Measurements from ENCODE around the gene NUP50.
"Not testable (repeated sequence)": the region's sequence is repeated elsewhere in the genome, so short reads cannot be mapped to it uniquely, and the experiment has no call there.

NUP50 gene

DNA sequence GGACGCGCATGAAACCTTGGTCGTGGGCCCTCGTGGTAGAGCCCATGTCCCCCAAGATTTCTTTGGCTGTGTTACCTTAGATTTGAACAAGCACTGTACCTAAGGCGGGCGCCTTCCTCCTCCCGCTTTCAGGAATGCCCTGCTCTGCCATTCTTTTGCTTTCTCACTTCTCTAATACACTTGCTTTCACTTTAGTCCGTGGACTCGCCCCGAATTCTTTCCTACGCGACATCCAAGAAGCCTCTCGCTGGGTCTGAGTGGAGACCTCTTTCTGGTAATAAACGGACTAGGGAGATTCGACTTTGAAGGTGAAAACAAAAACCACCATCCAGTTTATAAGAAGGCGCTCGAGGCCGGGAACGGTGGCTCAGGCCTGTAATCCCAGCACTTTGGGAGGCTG is 1.2 kb upstream of the NUP50 start:
- DNase-seq = no peak

DNA sequence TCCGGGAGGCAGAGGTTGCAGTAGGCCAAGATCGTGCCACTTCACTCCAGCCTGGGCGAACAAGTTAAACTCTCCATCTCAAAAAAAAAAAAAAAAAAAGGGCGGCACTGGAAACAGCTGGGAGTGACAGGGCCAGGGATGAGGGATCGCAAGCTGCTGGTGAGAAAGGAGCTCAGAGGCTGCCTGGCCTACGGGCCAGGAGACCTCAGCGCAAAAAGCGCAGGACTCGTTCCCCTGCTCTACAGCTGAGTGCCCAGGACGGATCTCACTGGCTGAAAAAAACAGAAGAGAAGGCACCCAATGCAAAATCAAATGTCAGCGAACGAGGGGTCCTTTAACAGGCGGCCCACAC is 650 bp upstream of the NUP50 start:
- DNase-seq = no peak

DNA sequence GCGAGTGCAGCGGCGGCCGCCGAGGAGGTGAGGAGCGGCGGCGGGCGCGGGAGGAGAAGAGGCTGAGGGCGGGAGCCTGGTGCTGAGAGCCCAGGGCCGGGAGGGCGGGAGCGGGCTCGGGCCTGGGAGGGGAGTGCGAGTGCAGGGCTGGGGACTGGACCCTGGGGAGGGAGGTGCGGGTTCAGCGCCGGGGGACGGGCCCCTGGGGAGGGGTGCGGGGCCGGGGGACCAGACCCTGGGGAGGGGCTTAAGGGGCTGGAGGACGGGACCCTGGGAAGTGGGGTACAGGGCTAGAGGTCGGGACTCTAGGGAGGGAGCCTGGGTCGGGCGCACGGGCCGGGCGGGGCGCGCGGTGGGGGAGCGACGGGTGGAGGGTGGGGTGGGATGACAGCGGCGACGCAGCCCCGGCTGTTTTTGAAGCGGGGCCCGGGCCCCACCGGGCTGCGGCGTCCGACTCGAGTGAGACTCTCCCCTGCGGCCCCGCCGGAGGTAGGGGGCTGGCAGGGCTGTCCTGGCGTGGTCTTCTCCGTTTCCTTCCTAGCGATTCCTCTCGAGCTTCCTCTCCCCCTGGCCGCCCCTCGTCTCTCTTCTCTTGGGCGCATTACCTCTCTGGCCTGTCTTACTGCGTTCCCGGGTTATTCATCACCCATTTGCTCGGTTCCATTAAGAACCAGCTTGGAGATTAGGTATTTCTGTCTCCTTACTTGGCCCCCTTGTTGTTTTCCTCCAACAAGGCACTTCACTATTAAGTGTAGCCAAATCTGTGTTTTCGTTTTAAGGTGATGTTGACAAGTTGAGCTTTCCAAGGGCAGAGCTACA is 754 bp downstream of the NUP50 start:
- DNase-seq = peak; percentile 30

DNA sequence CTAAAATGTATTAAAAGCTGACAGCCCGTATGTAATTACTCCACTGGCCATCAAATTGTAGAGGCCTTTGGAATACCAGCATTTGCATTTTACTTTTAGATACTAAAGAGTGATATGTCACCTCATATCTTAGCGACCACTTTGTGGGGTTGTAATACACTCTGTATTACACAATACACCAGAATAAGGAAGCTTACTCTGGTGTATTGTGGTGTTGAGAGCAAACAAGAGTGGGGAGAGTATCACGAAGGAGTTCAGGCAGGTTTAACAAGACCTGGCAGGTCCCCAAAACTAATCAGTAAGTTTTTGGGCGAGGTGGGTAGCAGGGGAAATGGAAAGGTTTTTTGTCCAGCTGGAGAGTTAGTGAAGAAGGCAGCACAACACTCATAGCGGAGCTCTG is 3.2 kb downstream of the NUP50 start:
- DNase-seq = no peak

GRCh38 chr22:45169591-45170466 is 6.1 kb downstream of the NUP50 start:
- DNase-seq = peak; percentile 14

DNA sequence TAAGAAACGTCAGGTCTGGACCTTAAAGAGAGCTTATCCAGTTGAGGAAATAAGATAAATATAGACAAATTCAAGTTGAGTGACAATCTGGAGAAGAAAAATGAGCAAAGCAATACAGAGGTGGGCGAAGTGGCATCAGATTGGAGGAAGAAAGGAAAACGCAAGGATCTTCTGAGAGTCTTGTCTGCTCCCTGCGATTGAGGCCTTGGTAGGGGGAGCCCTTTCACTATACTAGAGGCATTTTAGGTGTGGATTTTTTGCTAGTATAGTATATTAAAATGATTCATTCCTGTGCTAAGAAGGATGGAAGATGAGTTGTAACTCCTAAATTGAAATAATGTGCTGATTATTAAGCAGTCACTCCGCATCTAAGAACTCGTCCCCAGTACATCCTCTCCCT is 8.1 kb downstream of the NUP50 start:
- DNase-seq = no peak

DNA sequence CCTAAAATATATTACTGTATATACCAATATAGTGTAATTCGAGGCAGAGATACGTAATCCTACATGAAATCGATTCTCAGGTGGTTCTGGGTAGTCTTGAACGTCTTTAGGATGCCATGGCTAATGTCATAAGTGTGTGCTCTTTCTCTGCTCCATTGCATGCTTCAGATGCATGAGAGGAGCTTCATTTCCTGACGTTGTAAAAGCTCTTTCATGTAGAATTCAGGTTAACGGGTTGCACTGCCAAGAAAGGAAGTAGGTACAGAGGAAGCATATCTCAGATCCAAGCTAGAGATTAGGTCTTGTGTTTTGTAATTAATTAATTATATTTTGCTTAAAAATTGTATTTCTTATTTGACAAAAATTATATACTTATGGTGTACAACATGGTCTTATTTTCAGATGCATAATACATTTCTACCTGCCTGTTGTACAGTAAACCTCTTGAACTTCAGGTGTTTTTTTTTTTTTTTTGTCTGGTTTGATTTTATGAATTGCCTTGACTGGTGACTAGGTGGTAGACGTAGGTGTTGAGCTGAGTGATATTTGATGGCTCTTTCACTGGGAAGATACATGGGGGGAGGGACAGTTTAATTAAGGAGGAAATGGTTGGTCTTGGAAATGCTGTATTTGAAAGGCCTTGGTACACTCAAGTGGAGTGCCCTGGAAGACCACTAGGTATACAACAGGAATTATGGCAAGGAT is 9.3 kb downstream of the NUP50 start:
- DNase-seq = no peak

DNA sequence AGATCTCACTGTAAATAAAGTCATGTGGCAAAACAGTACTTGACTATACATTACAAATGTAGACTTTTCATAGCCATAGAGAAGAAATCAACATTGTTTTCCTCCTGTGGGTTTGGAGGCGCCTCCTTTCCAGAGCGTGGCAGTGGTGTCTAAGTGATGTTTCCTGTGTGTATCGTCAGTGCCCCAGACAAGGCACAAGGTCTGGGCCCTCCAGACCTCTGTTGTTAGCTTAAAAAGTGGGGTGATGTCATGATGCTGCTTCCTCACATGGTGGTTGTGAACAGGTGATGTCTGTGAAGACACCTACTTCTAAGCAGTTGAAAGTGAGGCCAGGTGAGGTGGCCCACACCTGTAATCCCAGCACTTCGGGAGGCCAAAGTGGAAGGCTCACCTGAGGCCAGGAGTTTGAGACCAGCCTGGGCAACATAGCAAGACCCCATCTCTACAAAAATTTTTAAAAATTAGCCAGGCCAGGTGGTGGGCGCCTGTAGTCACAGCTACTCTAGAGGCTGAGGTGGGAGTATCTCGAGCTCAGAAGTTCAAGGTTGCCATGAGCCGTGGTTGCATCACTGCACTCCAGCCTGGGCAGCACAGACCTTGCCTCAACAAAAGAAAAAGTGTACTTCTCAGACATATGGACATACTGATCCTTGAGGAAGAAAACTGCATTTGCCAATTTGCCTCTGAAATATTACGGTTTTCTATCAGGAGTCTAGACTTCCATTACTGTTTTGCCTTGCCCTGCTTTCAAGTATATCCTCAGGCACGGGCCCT is 15.7 kb downstream of the NUP50 start:
- DNase-seq = no peak

DNA sequence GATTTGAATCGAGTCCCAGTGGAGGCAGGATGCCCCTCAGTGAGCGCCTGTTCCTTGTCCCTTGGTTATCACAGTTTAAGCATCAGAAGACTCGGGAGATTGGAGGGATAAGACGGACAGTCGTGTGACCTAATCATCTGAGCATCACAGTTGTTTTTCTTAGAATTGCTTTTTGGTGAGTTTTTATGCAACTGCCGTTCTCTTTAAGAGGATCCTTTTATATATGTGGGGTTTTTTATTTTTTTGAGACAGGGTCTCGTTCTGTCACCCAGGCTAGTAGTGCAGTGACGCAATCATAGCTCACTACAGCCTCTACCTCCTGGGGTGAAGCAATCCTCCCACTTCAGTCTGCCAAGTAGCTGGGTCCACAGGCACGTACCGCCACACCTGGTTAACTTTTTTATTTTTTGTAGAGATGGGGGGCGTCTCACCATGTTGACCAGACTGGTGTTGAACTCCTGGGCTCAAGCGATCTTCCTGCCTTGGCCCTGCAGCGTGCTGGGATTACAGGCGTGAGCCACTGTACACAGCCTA is 16.5 kb downstream of the NUP50 start:
- DNase-seq = no peak

DNA sequence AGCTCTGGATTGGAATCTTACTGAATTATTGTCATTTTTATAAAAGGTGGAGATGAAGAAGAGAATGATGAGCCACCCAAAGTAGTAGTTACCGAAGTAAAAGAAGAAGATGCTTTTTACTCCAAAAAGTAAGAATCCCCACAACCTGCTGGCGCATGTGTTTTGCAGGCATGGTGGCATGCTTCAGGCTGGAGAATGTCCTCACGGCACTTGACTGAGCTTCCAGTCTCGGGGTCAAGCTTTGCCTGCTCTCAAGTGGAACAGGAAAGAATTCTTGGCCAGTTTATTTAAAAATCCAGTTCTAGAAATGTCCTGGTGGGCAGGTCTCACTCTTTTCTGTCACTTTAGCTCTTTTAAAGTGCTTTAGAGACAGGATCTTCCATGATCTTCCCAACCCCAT is 17.5 kb downstream of the NUP50 start:
- no peak for DNase-seq

- no peak for DNase-seq
Measured at GRCh38 chr22:45181766-45182165, 18.0 kb downstream of the NUP50 start.

- no peak for DNase-seq
Measured at GRCh38 chr22:45183974-45184373, 20.2 kb downstream of the NUP50 start.

DNA sequence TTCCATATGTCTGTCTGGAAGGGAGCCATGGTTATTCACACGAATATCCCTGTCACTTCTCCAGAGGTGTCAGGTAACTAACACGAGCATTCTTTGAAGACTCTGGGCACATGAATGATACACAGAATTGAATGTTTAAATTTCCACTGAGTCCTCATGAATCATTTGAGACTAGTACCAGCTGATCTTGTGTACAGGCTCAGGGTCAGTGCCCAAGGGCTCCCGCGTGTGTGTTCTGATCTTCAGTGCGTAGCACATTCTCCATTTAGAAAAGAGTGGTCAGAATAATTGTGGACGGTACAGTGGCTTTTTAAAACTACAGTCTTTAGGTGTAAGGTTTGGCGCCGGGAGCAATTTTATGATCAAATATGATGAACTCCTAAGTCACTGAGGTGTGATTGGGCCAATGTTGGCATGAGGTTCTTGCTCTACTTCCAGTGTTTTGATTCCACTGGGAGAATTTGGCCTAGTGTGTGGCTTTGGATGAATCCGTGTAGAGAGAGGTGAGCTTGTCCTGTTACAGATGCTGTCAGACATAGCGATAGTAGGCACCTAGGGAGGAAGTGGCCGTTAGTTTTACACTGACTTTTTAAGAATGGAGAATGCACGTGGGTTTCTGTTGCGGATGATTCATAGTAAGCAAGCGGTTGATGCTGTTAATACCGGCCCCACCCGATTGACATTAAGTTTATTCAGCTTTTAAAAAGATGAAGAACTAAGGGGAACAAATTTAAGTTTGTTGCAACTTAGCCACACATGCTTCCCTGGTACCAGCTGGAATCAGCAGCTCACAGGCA is 22.2 kb downstream of the NUP50 start:
- no peak for DNase-seq

GRCh38 chr22:45187891-45188290 is 24.2 kb downstream of the NUP50 start:
- no peak for DNase-seq

GRCh38 chr22:45188779-45189178 is 25.1 kb downstream of the NUP50 start:
- no peak for DNase-seq

DNA sequence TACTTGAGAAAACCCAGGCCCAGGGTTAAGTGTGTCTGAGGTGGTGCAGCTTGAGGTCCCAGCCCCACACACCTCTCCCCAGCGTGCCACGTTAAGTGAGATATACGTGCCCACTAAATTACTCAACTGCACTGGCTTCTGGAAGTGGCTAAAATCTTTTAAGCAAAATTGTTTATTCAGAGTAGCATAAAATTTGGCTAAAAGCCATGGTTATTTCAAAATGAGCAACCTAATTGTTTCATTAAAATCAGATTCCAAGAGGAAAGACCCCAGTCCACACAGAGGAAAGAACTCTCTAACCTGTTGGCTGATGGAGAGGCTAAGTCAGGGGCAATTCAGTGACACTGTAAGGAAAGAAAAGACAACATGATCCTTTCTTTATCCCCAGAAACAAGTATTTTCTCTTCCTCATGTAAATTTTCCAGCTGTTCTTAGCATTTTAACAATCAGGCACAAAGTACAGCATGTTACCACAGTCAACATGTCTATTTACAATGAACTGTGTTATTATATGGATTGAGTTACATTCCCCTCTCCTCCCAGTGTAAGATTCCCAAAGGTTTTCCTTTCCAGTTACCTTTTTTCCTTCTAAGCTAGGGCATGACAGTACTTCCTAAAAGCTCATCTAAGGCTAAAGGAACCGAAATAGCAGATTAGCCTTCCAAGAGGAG is 26.6 kb downstream of the NUP50 start:
- DNase-seq = no peak

DNA sequence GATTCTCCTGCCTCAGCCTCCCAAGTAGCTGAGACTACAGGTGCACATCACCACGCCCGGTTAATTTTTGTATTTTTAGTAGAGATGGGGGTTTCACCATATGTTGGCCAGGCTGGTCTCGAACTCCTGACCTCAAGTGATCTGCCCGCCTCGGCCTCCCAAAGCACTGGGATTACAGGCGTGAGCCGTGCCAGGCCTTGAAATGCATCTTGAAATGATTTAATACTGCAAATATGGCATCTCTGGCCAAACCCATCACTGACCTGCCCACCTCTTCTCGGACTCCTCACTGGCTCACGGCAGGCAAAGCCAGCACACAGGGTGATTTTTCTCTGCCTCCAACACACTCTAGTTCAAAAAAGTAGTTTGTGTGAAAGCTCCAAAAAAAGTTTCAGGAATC is 28.0 kb downstream of the NUP50 start:
- not testable (repeated sequence) for DNase-seq

GRCh38 chr22:45192701-45193187 is 29.0 kb downstream of the NUP50 start:
- no peak for DNase-seq

DNA sequence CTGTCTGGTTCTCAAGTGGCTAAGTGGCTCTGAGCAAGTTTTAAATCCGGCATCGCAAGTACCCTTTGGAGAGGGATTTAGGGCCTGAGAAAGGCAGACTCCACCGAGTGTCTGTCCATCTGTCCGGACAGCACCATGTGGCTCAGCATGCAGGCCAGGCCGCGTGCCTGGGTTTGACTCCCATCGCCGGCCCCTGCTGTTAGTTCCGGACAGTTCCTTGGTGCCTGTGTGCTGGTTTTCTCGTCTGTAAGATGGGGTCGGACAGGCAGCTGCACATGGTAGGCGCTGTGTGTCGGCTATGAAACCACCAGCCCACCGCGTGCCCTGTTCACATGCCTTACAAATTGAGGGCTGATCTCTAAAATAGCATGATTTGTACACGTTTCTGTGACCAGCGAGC is 31.0 kb downstream of the NUP50 start:
- DNase-seq = no peak

DNA sequence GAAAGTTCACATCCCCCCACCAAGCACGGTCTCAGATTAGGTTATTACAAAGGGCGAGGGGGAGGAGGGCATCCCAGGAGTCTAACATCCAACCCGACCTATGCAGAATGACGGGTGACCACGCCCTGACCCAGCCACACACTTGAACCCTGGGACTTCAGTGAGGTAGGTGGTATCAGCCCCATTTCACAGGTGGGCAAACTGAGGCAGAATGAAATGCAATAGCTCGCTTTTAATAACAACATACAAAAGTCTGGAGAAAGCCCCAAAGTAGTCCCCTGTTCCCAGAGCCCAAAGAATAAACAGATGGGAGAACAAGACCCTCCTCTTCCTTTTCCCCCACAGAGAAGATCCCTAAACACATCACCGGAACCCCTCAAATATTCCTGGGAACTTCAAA is 31.9 kb downstream of the NUP50 start:
- DNase-seq = no peak

DNA sequence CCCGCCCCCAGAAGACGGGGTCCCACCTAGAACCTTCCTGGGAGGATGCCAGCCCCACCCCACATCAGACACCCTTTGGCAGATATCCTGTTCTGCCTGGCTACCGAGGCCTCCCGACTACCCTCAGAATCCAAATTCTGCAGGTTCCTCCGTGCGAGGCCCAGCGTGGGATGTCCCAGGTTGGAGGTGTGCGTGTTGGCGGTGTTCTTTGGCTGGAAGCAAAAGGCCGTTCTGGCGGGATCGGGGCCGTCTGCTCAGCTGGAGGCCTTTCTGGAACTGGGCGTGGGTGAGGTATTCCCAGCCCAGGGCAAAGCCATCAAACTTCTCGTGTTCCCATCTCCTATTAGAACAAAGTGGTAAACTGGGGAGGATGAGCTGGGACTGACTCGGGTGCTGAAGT is 32.6 kb downstream of the NUP50 start:
- no peak for DNase-seq

Data from T-helper 9 cell (primary cell).